SHP77 treated with DMSO at 0.1 percent for 48 hours (cell line): ENCODE data around the gene OPCML.

Experiments used
- DNase-seq: peaks from one replicate; lab custom pipeline; 2025; lab: John Stamatoyannopoulos, UW

The OPCML gene

GRCh38 chr11:132472411-132473172, 1059.7 kb downstream of the OPCML start:
- DNase-seq: no peak

GRCh38 chr11:132471466-132471865, 1060.8 kb downstream of the OPCML start:
- DNase-seq: no peak

GRCh38 chr11:132466983-132467382, 1065.3 kb downstream of the OPCML start:
- no peak for DNase-seq

- DNase-seq: no peak
Measured at GRCh38 chr11:132464939-132465338, 1067.4 kb downstream of the OPCML start.

- no peak for DNase-seq
Measured at GRCh38 chr11:132464003-132464342, 1068.3 kb downstream of the OPCML start.

DNA sequence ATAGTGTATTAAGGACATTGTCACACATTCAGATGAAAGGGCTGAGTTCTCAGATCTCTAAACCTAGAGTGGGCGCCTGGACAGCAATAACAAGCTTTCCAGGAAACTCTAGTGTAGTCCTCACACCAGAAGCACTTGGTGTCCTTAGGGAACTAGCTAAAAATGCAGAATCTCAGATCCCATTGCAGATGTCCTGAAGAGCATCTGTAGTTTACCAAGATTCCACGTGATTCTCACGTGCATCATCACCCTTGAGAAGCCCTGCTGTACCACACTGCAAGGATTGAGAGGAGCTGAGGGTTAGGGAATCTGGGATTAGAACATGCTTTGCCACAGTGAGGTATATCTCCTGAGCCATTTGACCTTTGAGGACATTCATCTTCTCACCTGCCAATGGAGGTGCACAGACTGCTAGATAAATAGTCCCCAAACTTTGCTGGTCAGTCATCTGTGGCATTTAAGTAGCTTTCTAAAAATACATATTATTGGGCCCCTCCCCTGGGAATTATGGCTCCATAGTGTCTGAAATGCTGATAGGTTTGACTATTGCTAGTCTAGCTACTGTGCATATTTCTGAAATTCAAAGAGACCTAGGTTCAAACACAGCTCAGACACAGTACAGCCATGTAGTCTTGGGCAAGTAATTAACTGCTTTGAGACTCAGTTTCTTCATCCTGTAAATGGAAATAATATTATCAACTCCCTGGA, 1068.9 kb downstream of the OPCML start:
- no peak for DNase-seq

- DNase-seq: no peak
Measured at GRCh38 chr11:132459736-132460135, 1072.6 kb downstream of the OPCML start.

GRCh38 chr11:132457445-132457844, 1074.9 kb downstream of the OPCML start:
- no peak for DNase-seq

GRCh38 chr11:132456751-132457328, 1075.5 kb downstream of the OPCML start:
- no peak for DNase-seq

DNA sequence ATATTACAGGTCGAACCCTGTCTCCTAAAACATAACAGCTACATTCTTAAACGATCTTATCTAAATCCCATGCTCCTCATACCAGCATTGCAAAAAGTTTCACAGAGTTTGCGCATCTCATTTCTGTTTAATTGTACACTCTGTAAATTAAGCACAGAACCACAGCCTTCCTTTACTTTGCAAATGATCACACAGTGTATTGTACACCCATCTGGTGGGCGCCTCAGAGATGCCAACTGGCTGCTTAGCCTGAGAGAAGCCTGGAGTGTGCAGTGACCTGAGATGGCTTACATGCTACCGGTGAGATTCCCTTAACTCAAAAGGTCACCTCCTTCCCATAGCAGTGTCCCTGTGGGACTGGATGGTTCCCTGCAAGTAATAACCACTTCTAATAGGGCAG, 1077.3 kb downstream of the OPCML start:
- no peak for DNase-seq

DNA sequence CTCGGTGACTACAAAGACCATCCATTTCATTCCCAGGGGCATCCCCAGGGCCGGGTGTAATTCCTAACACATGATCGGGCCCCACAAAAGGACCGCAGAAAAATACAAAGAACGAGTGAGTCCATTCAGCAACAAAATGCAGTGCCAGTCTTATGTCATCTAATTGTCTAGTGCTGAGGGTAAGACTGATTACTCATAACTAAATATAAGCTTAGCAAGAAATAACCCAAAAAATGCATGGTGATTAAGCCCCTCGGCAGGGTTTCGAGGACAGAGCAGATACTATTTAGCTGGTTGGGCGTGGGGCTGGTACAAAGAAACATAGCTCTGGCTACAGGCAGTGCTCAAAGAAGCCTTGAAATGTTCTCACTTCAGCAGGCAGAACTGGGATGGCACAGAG, 1078.9 kb downstream of the OPCML start:
- DNase-seq: no peak

DNA sequence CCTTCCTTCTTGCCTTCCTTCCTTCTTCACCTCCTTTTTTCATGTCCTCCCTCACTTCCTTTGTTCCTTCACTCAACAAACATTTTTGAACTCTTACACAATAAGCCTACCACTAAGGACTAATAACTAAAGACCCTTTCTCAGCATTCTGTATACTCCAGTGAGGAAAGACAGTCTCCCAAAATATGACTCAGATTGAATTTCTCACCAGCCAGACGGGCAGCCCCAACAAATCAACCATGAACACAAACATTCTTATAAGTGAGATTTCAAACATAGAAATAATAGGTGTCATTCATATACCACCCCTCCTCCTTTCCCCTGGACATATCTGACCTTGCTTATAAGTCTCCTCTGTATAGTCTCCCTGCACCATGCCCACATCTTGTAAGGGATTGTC, 1079.7 kb downstream of the OPCML start:
- DNase-seq: no peak

GRCh38 chr11:132451942-132452601, 1080.2 kb downstream of the OPCML start:
- no peak for DNase-seq

- no peak for DNase-seq
Measured at GRCh38 chr11:132450631-132451030, 1081.7 kb downstream of the OPCML start.

- DNase-seq: no peak
Measured at GRCh38 chr11:132448334-132448995, 1083.8 kb downstream of the OPCML start.

GRCh38 chr11:132447761-132448160, 1084.5 kb downstream of the OPCML start:
- DNase-seq: no peak

GRCh38 chr11:132445859-132446291, 1086.4 kb downstream of the OPCML start:
- no peak for DNase-seq

DNA sequence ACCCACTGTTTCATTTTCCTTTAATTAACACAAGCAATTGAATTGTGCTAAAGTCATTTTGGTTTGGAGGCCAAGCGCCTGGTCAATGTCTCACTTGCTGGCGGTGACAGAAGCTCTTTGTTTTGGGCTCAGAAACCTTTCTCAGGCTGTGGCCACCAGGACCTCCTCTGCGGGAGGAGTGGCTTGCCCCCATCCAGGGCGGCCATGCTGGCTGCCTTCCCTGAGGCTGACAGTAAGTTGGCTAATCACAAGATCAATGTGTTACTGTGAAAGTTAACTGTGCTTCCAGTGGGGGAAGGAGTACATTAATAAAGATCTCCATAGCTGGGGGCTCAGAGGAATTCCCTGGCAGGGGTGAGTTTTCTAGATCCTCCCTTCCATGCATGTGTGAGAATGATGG, 1087.4 kb downstream of the OPCML start:
- no peak for DNase-seq

DNA sequence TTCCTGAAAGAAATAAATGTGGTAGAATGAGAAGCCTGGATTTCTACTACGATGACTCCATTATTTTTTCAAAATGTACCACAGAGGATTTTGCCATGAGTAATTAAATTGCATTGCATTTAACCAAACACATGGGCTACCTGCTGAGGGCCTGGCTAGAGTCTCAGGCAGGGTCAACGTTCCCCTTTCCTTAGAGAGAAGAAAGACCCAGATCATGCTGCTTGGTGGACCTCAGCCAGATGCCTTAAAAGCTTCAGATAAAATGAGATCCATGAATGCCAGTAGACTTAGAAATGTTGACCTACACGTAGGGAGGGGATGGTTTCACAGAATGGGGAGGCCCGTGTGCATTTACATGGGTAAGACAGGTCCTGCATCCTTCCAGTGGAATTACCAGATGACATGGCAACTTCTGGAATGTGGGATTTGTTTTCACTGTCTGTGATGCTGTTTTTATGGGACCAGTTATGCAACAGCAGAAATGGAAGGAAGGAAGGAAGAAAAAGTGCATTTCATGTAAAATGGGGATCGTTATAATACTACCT, 1092.5 kb downstream of the OPCML start:
- no peak for DNase-seq

DNA sequence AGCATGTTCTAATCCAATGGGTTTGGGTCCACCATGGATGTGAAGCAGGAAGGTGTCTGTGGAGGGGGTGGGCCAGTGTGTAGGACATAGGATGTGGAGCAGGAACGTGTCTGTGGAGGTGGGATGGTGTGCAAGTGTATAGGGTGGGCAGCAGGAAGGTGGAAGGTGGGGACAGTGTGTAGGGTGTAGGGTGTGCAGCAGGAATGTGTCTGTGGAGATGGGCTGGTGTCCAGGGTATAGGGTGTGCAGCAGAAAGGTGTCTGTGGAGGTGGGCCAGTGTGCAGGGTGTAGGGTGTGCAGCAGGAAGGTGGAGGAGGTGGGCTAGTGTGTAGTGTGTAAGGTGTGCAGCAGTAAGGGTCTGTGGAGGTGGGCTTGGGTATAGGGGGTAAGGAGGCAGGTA, 1093.9 kb downstream of the OPCML start:
- DNase-seq: no peak

GRCh38 chr11:132430429-132431062, 1101.8 kb downstream of the OPCML start:
- no peak for DNase-seq
